Measurements from ENCODE around the gene HSBP1. TPM values are rescaled to one million over a fixed set of nuclear protein-coding genes. Genes with fewer than 3 reads are reported as not detected.

The HSBP1 gene
- total and polyA plus RNA-seq, 7 donors: 7.5 to 40.6 (median 16.9) TPM

GRCh38 chr16:83769397-83770008 lies 38.3 kb upstream of the HSBP1 start:
- Histone ChIP-seq H3K27me3 (no peaks in the 10 kb centered on the region), H3K27ac (peak overlapping the region in 1 of 4 donors; percentile 8), H3K4me1 (no peaks in the 10 kb centered on the region), H3K4me3 (no peak overlapping the region), H3K9me3 (no peaks in the 10 kb centered on the region), H3K36me3 (no peaks in the 10 kb centered on the region)
- WGBS, 2 donors: 39 to 50% methylated on average over 5 of the region's 5 CpGs
- DNase-seq: no peak
- TF ChIP-seq POLR2AphosphoS5 (IDR thresholded peaks at IDR 0.05) (no peak), POLR2A (IDR thresholded peaks at IDR 0.05) (no peak), EP300 (IDR thresholded peaks at IDR 0.05) (no peak)
- TF ChIP-seq, protein P1, sequence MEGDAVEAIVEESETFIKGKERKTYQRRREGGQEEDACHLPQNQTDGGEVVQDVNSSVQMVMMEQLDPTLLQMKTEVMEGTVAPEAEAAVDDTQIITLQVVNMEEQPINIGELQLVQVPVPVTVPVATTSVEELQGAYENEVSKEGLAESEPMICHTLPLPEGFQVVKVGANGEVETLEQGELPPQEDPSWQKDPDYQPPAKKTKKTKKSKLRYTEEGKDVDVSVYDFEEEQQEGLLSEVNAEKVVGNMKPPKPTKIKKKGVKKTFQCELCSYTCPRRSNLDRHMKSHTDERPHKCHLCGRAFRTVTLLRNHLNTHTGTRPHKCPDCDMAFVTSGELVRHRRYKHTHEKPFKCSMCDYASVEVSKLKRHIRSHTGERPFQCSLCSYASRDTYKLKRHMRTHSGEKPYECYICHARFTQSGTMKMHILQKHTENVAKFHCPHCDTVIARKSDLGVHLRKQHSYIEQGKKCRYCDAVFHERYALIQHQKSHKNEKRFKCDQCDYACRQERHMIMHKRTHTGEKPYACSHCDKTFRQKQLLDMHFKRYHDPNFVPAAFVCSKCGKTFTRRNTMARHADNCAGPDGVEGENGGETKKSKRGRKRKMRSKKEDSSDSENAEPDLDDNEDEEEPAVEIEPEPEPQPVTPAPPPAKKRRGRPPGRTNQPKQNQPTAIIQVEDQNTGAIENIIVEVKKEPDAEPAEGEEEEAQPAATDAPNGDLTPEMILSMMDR (IDR thresholded peaks at IDR 0.05): no peak
- intact Hi-C loops (cut with DNase I): no loop called here

DNA sequence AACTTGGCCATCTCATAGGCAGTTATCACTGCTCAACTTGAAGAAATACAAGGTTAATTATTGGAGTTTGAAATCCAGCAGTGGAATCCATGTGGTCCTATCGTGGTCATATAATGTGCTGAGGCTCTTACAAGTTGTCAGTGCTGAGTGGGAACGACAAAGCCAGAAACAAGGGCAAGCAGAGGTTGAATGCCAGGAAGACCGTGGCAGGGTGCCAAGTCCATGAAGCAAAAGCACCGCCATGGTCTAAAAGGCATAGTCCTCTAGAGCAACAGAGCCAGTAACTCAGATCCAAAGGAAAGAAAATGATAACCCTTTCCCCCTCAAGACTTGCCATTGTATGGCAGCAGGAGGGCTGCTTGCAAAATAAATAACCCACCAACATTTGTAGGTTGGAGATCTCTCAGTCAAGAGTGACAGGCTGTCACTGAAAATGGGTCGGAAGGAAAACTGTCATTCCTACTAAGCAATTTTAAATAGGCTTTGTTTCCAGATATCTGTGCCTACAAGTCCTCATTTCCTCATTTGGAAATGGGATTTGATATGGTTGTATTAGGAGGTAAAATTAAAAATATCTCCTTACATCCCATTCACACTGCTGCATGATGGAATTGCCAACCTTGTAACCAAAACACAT lies 36.4 kb upstream of the HSBP1 start:
- WGBS, 2 donors: 67 to 78% methylated on average over 5 of the region's 5 CpGs
- no peak for TF ChIP-seq POLR2AphosphoS5 (IDR thresholded peaks at IDR 0.05)
- no peak for TF ChIP-seq EP300 (IDR thresholded peaks at IDR 0.05)
- TF ChIP-seq, protein P1 (IDR thresholded peaks at IDR 0.05): no peak
- TF ChIP-seq POLR2A (IDR thresholded peaks at IDR 0.05): no peak
- Histone ChIP-seq H3K36me3 (no peaks in the 10 kb centered on the region), H3K27ac (no peak overlapping the region), H3K4me1 (no peaks in the 10 kb centered on the region), H3K9me3 (no peaks in the 10 kb centered on the region), H3K4me3 (no peak overlapping the region), H3K27me3 (no peaks in the 10 kb centered on the region)
- DNase-seq: no peak
- intact Hi-C loops (cut with DNase I): no loop called here

GRCh38 chr16:83772806-83773205 lies 35.0 kb upstream of the HSBP1 start:
- Histone ChIP-seq H3K4me3 (no peak overlapping the region), H3K9me3 (no peaks in the 10 kb centered on the region), H3K36me3 (no peaks in the 10 kb centered on the region), H3K27me3 (no peaks in the 10 kb centered on the region), H3K4me1 (no peaks in the 10 kb centered on the region), H3K27ac (no peak overlapping the region)
- WGBS, 2 donors: 10 to 54% methylated on average over 1 of the region's 1 CpG
- intact Hi-C loops (cut with DNase I): no loop called here
- TF ChIP-seq, protein P1 (IDR thresholded peaks at IDR 0.05): no peak
- TF ChIP-seq POLR2AphosphoS5 (IDR thresholded peaks at IDR 0.05) (no peak), POLR2A (IDR thresholded peaks at IDR 0.05) (no peak), EP300 (IDR thresholded peaks at IDR 0.05) (no peak)
- DNase-seq: no peak

DNA sequence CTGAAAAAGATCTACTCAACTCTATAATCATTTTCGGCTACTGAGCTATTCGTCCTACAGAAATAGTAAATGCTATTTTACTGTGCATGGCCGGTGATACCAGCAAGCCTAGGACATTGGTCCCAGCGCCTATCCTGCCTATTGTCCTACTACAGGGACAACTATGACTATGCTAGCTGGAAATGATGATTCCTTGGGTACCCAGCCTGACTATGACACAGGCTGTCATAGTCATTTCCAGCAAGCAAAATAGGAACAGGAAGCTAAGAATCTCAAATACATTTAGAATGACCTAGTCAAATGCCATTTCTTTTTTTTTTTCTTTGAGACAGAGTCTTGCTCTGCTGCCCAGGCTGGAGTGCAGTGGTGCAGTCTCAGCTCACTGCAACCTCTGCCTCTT lies 33.7 kb upstream of the HSBP1 start:
- intact Hi-C loops (cut with DNase I): no loop called here
- TF ChIP-seq EP300 (IDR thresholded peaks at IDR 0.05): peak in 2 of 4 donors; percentile 47 to 58
- TF ChIP-seq POLR2AphosphoS5 (IDR thresholded peaks at IDR 0.05): no peak
- no peak overlapping the region for H3K27ac ChIP-seq
- no peaks in the 10 kb centered on the region for H3K4me1 ChIP-seq
- no peaks in the 10 kb centered on the region for H3K9me3 ChIP-seq
- no peak overlapping the region for H3K4me3 ChIP-seq
- WGBS, 2 donors: 82 to 89% methylated on average over 4 of the region's 4 CpGs
- DNase-seq: no peak
- H3K27me3 ChIP-seq: no peaks in the 10 kb centered on the region
- H3K36me3 ChIP-seq: no peaks in the 10 kb centered on the region

GRCh38 chr16:83776944-83777343 lies 30.8 kb upstream of the HSBP1 start:
- no peaks in the 10 kb centered on the region for H3K27me3 ChIP-seq
- 81 to 92% methylated on average over 9 of the region's 9 CpGs for WGBS, 2 donors
- H3K36me3 ChIP-seq: no peaks in the 10 kb centered on the region
- no peak for DNase-seq
- no peak overlapping the region for H3K27ac ChIP-seq
- intact Hi-C loops (cut with DNase I): no loop called here
- H3K4me3 ChIP-seq: no peak overlapping the region
- H3K9me3 ChIP-seq: no peaks in the 10 kb centered on the region
- no peaks in the 10 kb centered on the region for H3K4me1 ChIP-seq
- no peak for TF ChIP-seq EP300 (IDR thresholded peaks at IDR 0.05)
- TF ChIP-seq, protein P1 (IDR thresholded peaks at IDR 0.05): no peak
- no peak for TF ChIP-seq POLR2A (IDR thresholded peaks at IDR 0.05)
- no peak for TF ChIP-seq POLR2AphosphoS5 (IDR thresholded peaks at IDR 0.05)

All from sigmoid colon (tissue), 7 donors.